T-helper 17 cell (primary cell): Measurements from ENCODE around the gene SYNGR3. TPM values are rescaled to one million over a fixed set of nuclear protein-coding genes. Genes with fewer than 3 reads are reported as not detected.

Experiments used
- ATAC-seq: fragments of 150-1000 bp; cut with Tn5 transposase; 2 replicates; pipeline ENCODE4 v1.10.0; 2021; ENCODE audit warnings: mild to moderate bottlenecking, moderate library complexity
- DNase-seq, 3 donors: peaks; one replicate each; pipeline versions ENCODE4 v3.0.0 to v3.0.0-alpha.2; 2020 to 2021
- H3K9me3 ChIP-seq: one replicate; pipeline ENCODE4 v1.7.0; 2013; ENCODE audit warnings: low read length, mild to moderate bottlenecking; ENCODE audit not compliant: control insufficient read depth, poor library complexity, severe bottlenecking
- H3K27ac Mint-ChIP-seq: one replicate; pipeline ENCODE4 v1.8.0; 2022; ENCODE audit warnings: mild to moderate bottlenecking, moderate library complexity, mixed read lengths
- H3K27me3 Mint-ChIP-seq: one replicate; pipeline ENCODE4 v1.8.0; 2022; ENCODE audit warnings: mixed read lengths
- H3K36me3 Mint-ChIP-seq: one replicate; pipeline ENCODE4 v1.8.0; 2022; ENCODE audit warnings: low read depth, mixed read lengths
- H3K4me1 Mint-ChIP-seq: one replicate; pipeline ENCODE4 v1.8.0; 2022; ENCODE audit warnings: mild to moderate bottlenecking, mixed read lengths
- H3K4me3 Mint-ChIP-seq: one replicate; pipeline ENCODE4 v1.8.0; 2022; ENCODE audit warnings: mild to moderate bottlenecking, moderate library complexity, mixed read lengths
- total RNA-seq, 4 donors: library from RNA in 2 of 4; stranded (reverse) in 2 of 4; gene quantifications; one replicate each; pipeline ENCODE4 v1.2.3 and lab custom pipeline; 2022 to 2026

SYNGR3 gene
- total RNA-seq, 2 donors from 2014 or later, result 7.3 to 8.1 TPM

DNA sequence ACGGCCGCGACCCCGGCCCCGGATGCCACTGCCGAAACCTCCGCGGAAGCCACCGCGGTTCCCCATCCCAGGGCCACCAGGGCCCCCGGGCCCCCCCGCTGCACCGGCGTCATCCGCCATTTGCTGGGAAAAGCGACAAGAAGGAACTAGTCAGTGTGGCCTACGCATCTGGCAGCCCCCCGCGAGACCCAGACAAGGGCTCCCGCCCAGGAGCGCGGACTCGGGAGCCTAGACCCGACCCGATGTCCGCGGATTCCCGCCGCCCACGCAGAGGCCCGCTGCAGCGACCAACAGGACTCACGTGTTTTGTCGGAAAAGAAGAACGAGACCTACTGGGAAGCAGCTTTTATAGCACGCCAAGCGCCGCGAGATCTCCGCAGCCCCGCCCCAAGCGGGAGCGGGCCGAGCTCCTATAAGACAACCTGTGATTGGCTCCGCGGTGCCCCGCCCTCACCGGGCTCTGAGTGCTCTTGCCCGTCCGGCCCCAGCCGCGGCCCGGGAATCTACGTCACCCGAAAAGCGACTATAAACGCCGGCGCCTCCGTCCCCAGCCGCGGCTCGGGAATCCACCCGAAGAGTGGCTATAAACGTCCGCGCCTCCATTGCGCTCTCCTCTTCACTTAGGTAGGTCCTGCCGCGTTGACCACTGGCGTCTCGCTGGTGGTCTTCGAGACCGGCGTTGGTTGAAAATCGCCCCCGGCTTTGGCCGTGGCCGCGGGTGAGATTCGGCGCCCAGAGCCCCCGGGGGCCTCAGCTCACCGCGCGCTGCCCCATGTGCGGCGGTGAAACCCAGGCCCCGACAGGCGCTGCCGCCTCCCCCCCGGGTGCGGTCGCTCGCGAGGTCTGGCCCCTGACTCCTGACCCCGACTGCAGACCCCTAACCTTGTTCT, 25.0 kb upstream of the SYNGR3 start, which contains the start of gene RPS2:
RPS2 (minus strand) TSS at position 321 of the 890 bp plus-strand sequence; CDS start at position 120, 201 bp downstream.
- Mint-ChIP-seq H3K36me3 (peaks cover 4% of the 10 kb centered on the region), H3K4me1 (peaks cover 45% of the 10 kb centered on the region), H3K27ac (peak within 1 kb of the TSS; percentile 98), H3K4me3 (peak within 1 kb of the TSS; percentile 93), H3K27me3 (no peaks in the 10 kb centered on the region)
- H3K9me3 ChIP-seq, result no peaks in the 10 kb centered on the region
- ATAC-seq, result peak; percentile 91
- peak; percentile 96 to 99 (median 98) for DNase-seq

DNA sequence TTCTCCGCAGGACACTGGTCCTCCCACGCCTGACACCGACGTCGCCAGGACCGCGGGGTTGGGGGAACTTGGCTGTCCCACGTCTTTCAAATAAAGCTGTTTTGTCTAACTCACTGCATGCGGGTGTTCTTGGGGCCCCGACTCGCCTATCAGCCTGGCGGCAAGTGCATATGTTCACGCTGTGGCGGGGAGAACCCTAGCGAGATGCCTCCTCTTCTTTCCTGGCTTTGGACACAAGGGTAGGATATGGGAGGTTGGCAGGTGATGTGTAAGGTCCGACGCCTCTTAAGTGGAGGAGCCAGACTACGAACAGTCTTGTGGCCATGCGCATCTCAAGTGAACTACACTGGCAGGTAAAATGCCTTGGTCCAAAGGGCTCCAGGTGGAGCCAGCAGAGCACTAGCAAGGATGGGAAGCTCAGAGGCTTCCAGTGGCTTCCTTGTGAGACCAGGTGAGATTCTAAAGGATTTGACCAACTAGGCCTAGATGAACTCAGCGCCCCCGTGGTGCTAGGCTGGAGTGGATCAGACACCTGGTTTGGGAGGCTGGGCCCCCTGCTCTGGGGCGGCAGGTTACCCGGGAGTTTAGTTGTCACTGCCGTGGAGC, 24.3 kb upstream of the SYNGR3 start:
- ATAC-seq, result no peak
- H3K4me1 Mint-ChIP-seq, result peaks cover 41% of the 10 kb centered on the region
- no peaks in the 10 kb centered on the region for H3K27me3 Mint-ChIP-seq
- peak overlapping the region; percentile 98 for H3K27ac Mint-ChIP-seq
- peaks cover 4% of the 10 kb centered on the region for H3K36me3 Mint-ChIP-seq
- no peaks in the 10 kb centered on the region for H3K9me3 ChIP-seq
- H3K4me3 Mint-ChIP-seq, result peak overlapping the region; percentile 93
- no peak for DNase-seq

DNA sequence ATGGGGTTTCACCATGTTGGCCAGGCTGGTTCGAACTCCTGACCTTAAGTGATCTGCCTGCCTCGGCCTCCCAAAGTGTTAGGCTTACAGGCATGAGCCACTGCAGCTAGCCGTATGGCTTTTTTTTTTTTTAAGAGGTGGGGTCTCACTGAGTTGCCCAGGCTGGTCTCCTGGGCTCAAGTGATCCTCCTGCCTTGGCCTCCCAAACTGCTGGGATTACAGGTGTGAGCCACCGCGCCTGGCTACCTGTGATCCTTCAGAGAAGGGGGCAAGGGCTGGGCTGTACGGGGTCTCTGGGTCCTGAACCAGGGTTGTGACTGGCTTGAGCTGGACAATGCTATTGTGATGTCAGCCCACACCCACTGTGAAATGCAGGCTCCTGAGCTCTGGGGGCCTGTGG, 23.3 kb upstream of the SYNGR3 start, which contains the start of gene RNF151:
RNF151 (plus strand) TSS at position 397 of the 400 bp plus-strand sequence. CDS start 26 bp downstream, outside the sequence.
- H3K9me3 ChIP-seq, result no peaks in the 10 kb centered on the region
- Mint-ChIP-seq H3K36me3 (peaks cover 4% of the 10 kb centered on the region), H3K4me1 (peaks cover 39% of the 10 kb centered on the region), H3K27me3 (no peaks in the 10 kb centered on the region), H3K27ac (peak within 1 kb of the TSS; percentile 98), H3K4me3 (peak within 1 kb of the TSS; percentile 93)
- ATAC-seq (no peak), DNase-seq (no peak)

DNA sequence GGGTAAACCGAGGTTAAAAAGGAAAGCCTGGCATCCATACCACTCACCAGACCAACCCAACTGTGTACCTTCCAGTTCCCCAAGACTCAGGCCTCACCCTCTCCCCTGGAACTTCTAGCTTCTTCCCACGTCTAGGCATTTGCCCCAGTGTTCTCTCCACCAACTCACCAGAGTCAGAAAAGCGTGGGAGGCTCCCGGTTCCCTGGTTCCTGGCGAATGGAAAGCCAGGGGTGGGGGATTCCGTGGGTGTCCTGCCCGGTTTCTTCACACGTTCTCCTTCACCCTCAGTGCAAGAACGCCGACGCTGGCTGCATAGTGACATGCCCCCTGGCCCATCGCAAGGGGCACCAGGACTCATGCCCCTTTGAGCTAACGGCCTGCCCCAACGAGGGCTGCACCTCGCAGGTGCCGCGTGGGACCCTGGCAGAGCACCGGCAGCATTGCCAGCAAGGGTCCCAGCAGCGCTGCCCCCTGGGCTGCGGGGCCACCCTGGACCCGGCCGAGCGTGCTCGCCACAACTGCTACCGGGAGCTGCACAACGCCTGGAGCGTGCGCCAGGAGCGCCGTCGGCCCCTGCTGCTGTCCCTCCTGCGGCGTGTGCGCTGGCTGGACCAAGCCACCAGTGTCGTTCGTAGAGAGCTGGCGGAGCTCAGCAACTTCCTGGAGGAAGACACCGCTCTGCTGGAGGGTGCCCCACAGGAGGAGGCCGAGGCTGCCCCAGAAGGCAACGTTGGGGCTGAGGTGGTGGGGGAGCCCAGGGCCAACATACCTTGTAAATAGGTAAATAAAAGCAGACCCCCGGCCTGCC, 21.4 kb upstream of the SYNGR3 start:
- peaks cover 6% of the 10 kb centered on the region for H3K36me3 Mint-ChIP-seq
- H3K9me3 ChIP-seq, result no peaks in the 10 kb centered on the region
- peaks cover 48% of the 10 kb centered on the region for H3K4me1 Mint-ChIP-seq
- H3K27ac Mint-ChIP-seq, result no peak overlapping the region
- DNase-seq (no peak), ATAC-seq (no peak)
- no peak overlapping the region for H3K4me3 Mint-ChIP-seq
- H3K27me3 Mint-ChIP-seq, result no peaks in the 10 kb centered on the region

DNA sequence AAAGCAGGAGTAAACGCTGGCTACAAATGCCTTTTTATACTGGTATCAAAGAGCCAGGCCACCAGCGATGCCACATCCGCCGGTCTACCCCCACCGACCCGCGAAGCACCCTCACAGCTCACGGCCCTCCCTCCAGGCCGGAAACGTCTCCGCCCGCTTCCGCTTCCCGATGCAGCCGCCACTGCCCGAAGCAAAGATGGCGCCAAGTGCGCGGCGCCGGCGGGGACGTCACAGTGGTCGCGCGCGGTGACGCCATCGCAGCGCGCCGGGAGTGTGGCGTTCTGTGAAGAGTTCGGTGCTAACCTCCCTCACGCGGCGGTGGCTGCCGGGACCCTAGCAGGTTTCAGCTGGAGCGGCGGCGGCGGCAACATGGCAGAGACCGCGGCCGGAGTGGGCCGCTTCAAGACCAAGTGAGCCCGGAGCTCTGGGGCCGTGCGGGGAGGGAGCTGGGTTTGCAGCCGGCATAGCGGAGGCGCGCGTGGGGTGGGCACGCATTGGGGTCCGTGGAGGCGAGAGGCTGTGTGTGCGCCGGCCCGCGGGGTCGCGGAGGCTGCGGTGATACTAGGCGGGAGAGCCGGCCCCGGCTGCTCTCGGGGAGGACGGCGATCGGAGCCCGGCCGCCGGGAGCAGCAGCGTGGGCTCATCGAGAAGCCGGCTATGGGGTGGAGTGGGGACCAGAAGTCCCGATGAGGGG, 17.8 kb upstream of the SYNGR3 start, which contains the start of gene TBL3:
TBL3 (plus strand) TSS at position 258 of the 694 bp plus-strand sequence; CDS start at position 370, 112 bp downstream.
- Mint-ChIP-seq H3K4me3 (peak within 1 kb of the TSS; percentile 98), H3K4me1 (peaks cover 28% of the 10 kb centered on the region), H3K36me3 (peaks cover 8% of the 10 kb centered on the region), H3K27ac (peak within 1 kb of the TSS; percentile 97), H3K27me3 (no peaks in the 10 kb centered on the region)
- ATAC-seq (peak; percentile 96), DNase-seq (peak; percentile 94 to 97 (median 94))
- no peaks in the 10 kb centered on the region for H3K9me3 ChIP-seq

DNA sequence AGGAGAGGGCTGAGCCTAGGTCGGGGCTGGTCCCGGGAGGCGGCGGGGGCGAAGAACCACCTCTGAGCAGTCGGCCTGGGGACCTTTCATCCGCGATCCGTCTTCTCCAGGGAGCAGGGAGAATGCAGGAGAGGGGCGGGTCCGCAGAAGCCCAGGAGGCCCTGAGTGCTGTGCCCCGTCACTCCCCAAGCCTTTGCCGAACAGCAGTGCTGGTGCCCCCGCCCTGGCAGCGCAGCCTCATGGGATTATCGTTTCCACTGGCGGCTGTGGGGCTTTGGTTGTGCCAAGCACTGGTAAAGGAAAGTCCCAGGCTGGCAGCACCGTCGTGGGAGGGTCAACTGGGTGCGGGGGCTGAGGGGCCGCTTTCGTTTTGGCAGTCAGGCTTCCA, 17.3 kb upstream of the SYNGR3 start:
- ATAC-seq, result no peak
- DNase-seq, result no peak
- H3K9me3 ChIP-seq, result no peaks in the 10 kb centered on the region
- H3K4me1 Mint-ChIP-seq, result peaks cover 25% of the 10 kb centered on the region
- H3K36me3 Mint-ChIP-seq, result peaks cover 8% of the 10 kb centered on the region
- no peaks in the 10 kb centered on the region for H3K27me3 Mint-ChIP-seq
- peak overlapping the region; percentile 97 for H3K27ac Mint-ChIP-seq
- peak overlapping the region; percentile 98 for H3K4me3 Mint-ChIP-seq

DNA sequence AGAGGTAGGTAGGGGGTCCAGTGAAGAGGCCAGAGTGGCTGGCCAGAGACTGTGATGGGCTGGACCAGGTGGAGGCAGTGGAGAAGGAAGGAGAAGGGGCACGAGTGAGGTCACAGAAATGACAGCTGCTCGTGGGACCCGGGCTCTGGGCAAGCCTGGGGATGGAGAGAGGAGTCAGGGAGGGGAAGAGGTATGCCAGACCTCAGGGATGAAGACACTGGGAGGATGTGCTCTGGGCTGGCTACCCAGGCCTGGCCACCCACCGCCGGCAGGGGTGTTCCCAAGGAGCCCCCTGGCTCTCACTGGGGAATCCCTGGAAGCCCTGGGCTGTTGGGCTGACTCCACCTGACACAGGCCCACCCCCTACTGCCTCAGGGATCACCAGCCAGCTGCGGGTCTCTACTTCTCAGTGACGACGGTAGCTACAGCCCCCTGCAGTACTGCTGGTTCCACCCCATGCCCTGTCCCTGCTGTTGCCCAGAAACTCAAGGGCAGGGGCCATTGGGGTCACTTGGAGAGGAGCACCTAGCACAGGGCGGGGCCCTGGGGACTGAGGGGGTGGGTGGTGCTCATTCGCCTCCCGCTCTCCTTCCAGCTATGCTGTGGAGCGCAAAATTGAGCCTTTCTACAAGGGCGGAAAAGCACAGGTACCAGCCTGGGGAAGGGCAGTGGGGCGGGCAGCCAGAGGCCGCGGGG, 16.2 kb upstream of the SYNGR3 start:
- H3K9me3 ChIP-seq, result no peaks in the 10 kb centered on the region
- DNase-seq, result no peak
- Mint-ChIP-seq H3K36me3 (peaks cover 8% of the 10 kb centered on the region), H3K4me1 (peaks cover 24% of the 10 kb centered on the region), H3K27ac (no peak overlapping the region), H3K4me3 (no peak overlapping the region), H3K27me3 (no peaks in the 10 kb centered on the region)
- no peak for ATAC-seq

DNA sequence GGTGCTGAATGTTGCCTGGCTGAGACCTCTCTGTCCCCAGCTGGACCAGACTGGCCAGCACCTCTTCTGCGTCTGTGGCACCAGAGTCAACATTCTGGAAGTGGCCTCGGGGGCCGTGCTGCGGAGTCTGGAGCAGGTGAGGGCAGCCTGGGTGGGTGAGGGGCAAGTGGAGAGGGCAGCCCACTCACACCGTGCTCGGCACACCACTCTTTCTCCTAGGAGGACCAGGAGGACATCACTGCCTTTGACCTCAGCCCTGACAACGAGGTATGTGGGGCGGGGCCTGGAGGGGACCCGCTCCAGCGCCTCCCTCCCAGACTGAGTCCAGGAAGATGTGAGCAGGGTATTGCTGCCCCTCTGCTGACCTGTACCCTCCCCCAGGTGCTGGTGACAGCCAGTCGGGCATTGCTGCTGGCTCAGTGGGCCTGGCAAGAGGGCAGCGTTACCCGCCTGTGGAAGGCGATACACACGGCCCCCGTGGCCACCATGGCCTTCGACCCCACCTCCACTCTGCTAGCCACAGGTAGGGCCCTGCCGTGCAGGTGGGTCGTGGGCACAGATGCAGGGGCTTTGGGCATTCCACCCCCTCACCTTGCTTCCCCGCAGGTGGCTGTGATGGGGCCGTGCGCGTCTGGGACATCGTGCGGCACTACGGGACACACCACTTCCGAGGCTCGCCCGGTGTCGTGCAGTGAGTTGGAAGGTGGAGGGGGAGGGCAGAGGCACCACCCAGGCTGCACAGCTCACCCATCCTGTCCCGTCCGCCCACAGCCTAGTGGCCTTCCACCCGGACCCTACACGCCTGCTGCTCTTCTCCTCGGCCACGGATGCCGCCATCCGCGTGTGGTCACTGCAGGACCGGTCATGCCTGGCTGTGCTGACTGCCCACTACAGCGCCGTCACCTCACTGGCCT, 15.4 kb upstream of the SYNGR3 start:
- ATAC-seq (no peak), DNase-seq (no peak)
- Mint-ChIP-seq H3K4me3 (no peak overlapping the region), H3K4me1 (peaks cover 24% of the 10 kb centered on the region), H3K27me3 (no peaks in the 10 kb centered on the region), H3K36me3 (peaks cover 8% of the 10 kb centered on the region), H3K27ac (no peak overlapping the region)
- H3K9me3 ChIP-seq, result no peaks in the 10 kb centered on the region

DNA sequence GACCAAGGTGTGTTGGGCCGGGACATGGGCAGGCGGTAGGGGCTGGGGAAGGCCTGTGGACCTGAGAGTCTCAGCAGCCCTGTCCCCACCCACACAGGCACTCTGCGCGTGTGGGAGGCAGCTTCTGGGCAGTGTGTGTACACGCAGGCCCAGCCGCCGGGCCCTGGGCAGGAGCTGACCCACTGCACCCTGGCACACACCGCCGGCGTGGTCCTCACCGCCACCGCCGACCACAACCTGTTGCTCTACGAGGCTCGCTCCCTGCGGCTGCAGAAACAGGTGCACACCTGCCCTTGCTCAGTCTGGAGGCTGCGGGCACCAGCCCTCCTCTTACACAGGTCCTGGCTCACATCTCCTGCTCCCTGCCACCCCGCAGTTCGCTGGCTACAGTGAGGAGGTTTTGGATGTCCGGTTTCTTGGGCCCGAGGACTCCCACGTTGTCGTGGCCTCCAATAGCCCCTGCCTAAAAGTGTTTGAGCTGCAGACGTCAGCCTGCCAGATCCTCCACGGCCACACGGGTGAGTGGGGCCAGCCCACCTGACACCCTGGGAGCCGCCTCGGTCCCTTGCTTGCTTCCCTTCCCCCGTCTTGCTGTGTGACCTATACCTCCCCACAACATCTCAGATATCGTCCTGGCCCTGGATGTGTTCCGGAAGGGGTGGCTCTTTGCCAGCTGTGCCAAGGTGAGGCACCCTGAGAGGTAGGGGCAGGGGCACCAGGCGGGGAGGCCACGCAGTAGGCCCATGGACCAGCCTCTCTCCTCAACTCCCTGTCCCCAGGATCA, 14.1 kb upstream of the SYNGR3 start:
- peaks cover 2% of the 10 kb centered on the region for H3K27me3 Mint-ChIP-seq
- DNase-seq, result no peak
- no peak overlapping the region for H3K27ac Mint-ChIP-seq
- no peak overlapping the region for H3K4me3 Mint-ChIP-seq
- peaks cover 8% of the 10 kb centered on the region for H3K36me3 Mint-ChIP-seq
- peaks cover 21% of the 10 kb centered on the region for H3K4me1 Mint-ChIP-seq
- ATAC-seq, result no peak
- no peaks in the 10 kb centered on the region for H3K9me3 ChIP-seq

DNA sequence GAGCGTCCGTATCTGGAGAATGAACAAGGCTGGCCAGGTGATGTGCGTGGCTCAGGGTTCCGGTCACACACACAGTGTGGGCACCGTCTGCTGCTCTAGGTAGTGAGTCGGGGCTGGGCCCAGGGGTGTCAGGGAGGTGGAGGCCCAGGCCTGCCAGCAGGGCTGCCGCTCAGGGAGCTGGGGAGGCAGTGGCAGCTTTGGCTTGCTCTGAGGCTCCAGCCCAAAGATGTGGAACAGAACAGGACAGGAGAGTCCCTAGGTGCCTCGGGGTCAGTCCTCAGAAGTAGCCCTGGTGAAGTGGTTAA, 13.6 kb upstream of the SYNGR3 start:
- Mint-ChIP-seq H3K4me1 (peaks cover 18% of the 10 kb centered on the region), H3K27ac (no peak overlapping the region)

More for the DNA sequence above, 13.6 kb upstream of the SYNGR3 start:
- no peaks in the 10 kb centered on the region for H3K9me3 ChIP-seq
- no peak for DNase-seq
- no peak for ATAC-seq
- H3K27me3 Mint-ChIP-seq, result peaks cover 8% of the 10 kb centered on the region
- H3K4me3 Mint-ChIP-seq, result no peak overlapping the region
- H3K36me3 Mint-ChIP-seq, result peaks cover 8% of the 10 kb centered on the region
